Measurements from ENCODE around the gene OGA.

- TF ChIP-seq PPARA (CRISPR knock-in tag; IDR thresholded peaks at IDR 0.05; ENCODE audit: borderline replicate concordance), result no peak
- TF ChIP-seq, protein P1, sequence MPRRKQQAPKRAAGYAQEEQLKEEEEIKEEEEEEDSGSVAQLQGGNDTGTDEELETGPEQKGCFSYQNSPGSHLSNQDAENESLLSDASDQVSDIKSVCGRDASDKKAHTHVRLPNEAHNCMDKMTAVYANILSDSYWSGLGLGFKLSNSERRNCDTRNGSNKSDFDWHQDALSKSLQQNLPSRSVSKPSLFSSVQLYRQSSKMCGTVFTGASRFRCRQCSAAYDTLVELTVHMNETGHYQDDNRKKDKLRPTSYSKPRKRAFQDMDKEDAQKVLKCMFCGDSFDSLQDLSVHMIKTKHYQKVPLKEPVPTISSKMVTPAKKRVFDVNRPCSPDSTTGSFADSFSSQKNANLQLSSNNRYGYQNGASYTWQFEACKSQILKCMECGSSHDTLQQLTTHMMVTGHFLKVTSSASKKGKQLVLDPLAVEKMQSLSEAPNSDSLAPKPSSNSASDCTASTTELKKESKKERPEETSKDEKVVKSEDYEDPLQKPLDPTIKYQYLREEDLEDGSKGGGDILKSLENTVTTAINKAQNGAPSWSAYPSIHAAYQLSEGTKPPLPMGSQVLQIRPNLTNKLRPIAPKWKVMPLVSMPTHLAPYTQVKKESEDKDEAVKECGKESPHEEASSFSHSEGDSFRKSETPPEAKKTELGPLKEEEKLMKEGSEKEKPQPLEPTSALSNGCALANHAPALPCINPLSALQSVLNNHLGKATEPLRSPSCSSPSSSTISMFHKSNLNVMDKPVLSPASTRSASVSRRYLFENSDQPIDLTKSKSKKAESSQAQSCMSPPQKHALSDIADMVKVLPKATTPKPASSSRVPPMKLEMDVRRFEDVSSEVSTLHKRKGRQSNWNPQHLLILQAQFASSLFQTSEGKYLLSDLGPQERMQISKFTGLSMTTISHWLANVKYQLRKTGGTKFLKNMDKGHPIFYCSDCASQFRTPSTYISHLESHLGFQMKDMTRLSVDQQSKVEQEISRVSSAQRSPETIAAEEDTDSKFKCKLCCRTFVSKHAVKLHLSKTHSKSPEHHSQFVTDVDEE (CRISPR knock-in tag; IDR thresholded peaks at IDR 0.05), result no peak
- TF ChIP-seq POU6F1 (CRISPR knock-in tag; IDR thresholded peaks at IDR 0.05; ENCODE audit: borderline replicate concordance, low read depth), result no peak
- TF ChIP-seq, protein P2, sequence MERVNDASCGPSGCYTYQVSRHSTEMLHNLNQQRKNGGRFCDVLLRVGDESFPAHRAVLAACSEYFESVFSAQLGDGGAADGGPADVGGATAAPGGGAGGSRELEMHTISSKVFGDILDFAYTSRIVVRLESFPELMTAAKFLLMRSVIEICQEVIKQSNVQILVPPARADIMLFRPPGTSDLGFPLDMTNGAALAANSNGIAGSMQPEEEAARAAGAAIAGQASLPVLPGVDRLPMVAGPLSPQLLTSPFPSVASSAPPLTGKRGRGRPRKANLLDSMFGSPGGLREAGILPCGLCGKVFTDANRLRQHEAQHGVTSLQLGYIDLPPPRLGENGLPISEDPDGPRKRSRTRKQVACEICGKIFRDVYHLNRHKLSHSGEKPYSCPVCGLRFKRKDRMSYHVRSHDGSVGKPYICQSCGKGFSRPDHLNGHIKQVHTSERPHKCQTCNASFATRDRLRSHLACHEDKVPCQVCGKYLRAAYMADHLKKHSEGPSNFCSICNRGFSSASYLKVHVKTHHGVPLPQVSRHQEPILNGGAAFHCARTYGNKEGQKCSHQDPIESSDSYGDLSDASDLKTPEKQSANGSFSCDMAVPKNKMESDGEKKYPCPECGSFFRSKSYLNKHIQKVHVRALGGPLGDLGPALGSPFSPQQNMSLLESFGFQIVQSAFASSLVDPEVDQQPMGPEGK (CRISPR knock-in tag; IDR thresholded peaks at IDR 0.05; ENCODE audit: borderline replicate concordance), result no peak
- no peak for TF ChIP-seq ESRRG (CRISPR knock-in tag; IDR thresholded peaks at IDR 0.05)
- TF ChIP-seq ZFP3 (CRISPR knock-in tag; IDR thresholded peaks at IDR 0.05), result no peak
- no peak for TF ChIP-seq CSDC2 (CRISPR knock-in tag; IDR thresholded peaks at IDR 0.05)
- TF ChIP-seq ZFP30 (CRISPR knock-in tag; IDR thresholded peaks at IDR 0.05), result no peak
- no peak for TF ChIP-seq ISL1 (CRISPR knock-in tag; IDR thresholded peaks at IDR 0.05)
- no peak for TF ChIP-seq ZC3H10 (CRISPR knock-in tag; IDR thresholded peaks at IDR 0.05)
- no peak for TF ChIP-seq BACH2 (CRISPR knock-in tag; IDR thresholded peaks at IDR 0.05; ENCODE audit: borderline replicate concordance)
- no peak for TF ChIP-seq RARB (CRISPR knock-in tag; IDR thresholded peaks at IDR 0.05)
These were observed 25.1 kb upstream of the OGA start, which contains the start of gene KCNIP2 for GRCh38 chr10:101843032-101844021.
